HG02870 (cell line): ENCODE data around the gene CTSK.

Experiments used
- ATAC-seq: cut with Tn5 transposase; IDR thresholded peaks from one replicate; pipeline ENCODE4 v1.9.1; 2021; ENCODE audit warnings: mild to moderate bottlenecking, moderate library complexity; ENCODE audit not compliant: unreplicated experiment

CTSK gene

GRCh38 chr1:150763018-150763417 lies 45.0 kb downstream of the CTSK start:
- ATAC-seq, result no peak

- ATAC-seq, result no peak
Measured at GRCh38 chr1:150762552-150762951, 45.5 kb downstream of the CTSK start.

- ATAC-seq, result no peak
Measured at GRCh38 chr1:150761801-150762200, 46.3 kb downstream of the CTSK start.

- no peak for ATAC-seq
Measured at GRCh38 chr1:150760013-150760412, 48.0 kb downstream of the CTSK start.

- ATAC-seq, result no peak
Measured at GRCh38 chr1:150753416-150753815, 54.6 kb downstream of the CTSK start.

GRCh38 chr1:150751443-150751842 lies 56.6 kb downstream of the CTSK start:
- ATAC-seq, result no peak

- ATAC-seq, result no peak
Measured at GRCh38 chr1:150749720-150750311, 58.2 kb downstream of the CTSK start.

- ATAC-seq, result no peak
Measured at GRCh38 chr1:150748878-150749719, 59.0 kb downstream of the CTSK start.
